WTC11 (cell line): ENCODE measurements around the gene CFAP20DC. TPM values are rescaled to one million over a fixed set of nuclear protein-coding genes. Genes with fewer than 3 reads are reported as not detected.

ENCODE experiments used
- ATAC-seq: fragments of 200-7000 bp; cut with Tn5 transposase; 2 replicates; pipeline ENCODE4 v1.10.0; 2021; ENCODE audit warnings: mild to moderate bottlenecking, moderate library complexity
- CTCF ChIA-PET: fragments of 300-600 bp; sonication (Branson Sonifier 250); formaldehyde crosslinking; loops from one replicate; lab custom pipeline; 2021; ENCODE audit warnings: antibody characterized with exemption; lab: Charles Lee
- POLR2A ChIA-PET: fragments of 350-600 bp; sonication (Branson Sonifier 250); formaldehyde crosslinking; loops from one replicate; lab custom pipeline; 2021; ENCODE audit warnings: antibody characterized with exemption; lab: Charles Lee
- DNase-seq: peaks from one replicate; pipeline ENCODE4 v3.0.0; 2021; ENCODE audit warnings: low spot score
- H3K27ac Mint-ChIP-seq: 2 replicates; pipeline ENCODE4 v1.8.0; 2021; ENCODE audit warnings: mixed read lengths
- H3K27me3 Mint-ChIP-seq: 2 replicates; pipeline ENCODE4 v1.8.0; 2021; ENCODE audit warnings: low read depth, mild to moderate bottlenecking, moderate library complexity, mixed read lengths
- H3K36me3 Mint-ChIP-seq: 2 replicates; pipeline ENCODE4 v1.8.0; 2021; ENCODE audit warnings: mixed read lengths
- H3K4me1 Mint-ChIP-seq: 2 replicates; pipeline ENCODE4 v1.8.0; 2022; ENCODE audit warnings: mixed read lengths
- H3K4me3 Mint-ChIP-seq: 2 replicates; pipeline ENCODE4 v1.8.0; 2021; ENCODE audit warnings: mild to moderate bottlenecking, moderate library complexity, mixed read lengths
- H3K9me3 Mint-ChIP-seq: 2 replicates; pipeline ENCODE4 v1.8.0; 2021; ENCODE audit warnings: mixed read lengths
- CREM ChIP-seq: sonication (generic); formaldehyde crosslinking; IDR thresholded peaks from 2 replicates; pipeline ENCODE4 v1.8.1; 2022; ENCODE audit warnings: mild to moderate bottlenecking, missing genetic modification reagents, moderate library complexity
- EMX1 ChIP-seq: fragments of 250-450 bp; sonication (Bioruptor Pico); IDR thresholded peaks from 2 replicates; pipeline ENCODE4 v1.8.0; 2021; ENCODE audit warnings: mild to moderate bottlenecking
- ETV6 ChIP-seq: sonication (generic); formaldehyde crosslinking; IDR thresholded peaks from 2 replicates; pipeline ENCODE4 v1.8.1; 2022; ENCODE audit warnings: mild to moderate bottlenecking, missing genetic modification reagents
- FOXK1 ChIP-seq: sonication (generic); formaldehyde crosslinking; IDR thresholded peaks from 2 replicates; pipeline ENCODE4 v1.8.0; 2022; ENCODE audit warnings: mild to moderate bottlenecking, moderate library complexity, missing genetic modification reagents
- FOXP1 ChIP-seq: sonication (generic); formaldehyde crosslinking; IDR thresholded peaks from 2 replicates; pipeline ENCODE4 v1.8.0; 2022; ENCODE audit warnings: missing genetic modification reagents, mild to moderate bottlenecking, moderate library complexity, borderline replicate concordance
- GRHL2 ChIP-seq: fragments of 250-450 bp; sonication (Bioruptor Pico); IDR thresholded peaks from 2 replicates; pipeline ENCODE4 v1.8.0; 2022; ENCODE audit warnings: mild to moderate bottlenecking, moderate library complexity; ENCODE audit not compliant: insufficient replicate concordance, severe bottlenecking
- NR1H2 ChIP-seq: sonication (generic); formaldehyde crosslinking; IDR thresholded peaks from 2 replicates; pipeline ENCODE4 v1.9.0; 2021; ENCODE audit warnings: mild to moderate bottlenecking, moderate library complexity, missing genetic modification reagents
- NR3C1 ChIP-seq: sonication (generic); formaldehyde crosslinking; conservative IDR thresholded peaks from 2 replicates; pipeline ENCODE4 v1.8.1; 2023; ENCODE audit warnings: low read depth, mild to moderate bottlenecking, missing genetic modification reagents
- OVOL2 ChIP-seq: fragments of 250-450 bp; sonication (Bioruptor Pico); IDR thresholded peaks from 2 replicates; pipeline ENCODE4 v1.9.0; 2021; ENCODE audit warnings: mild to moderate bottlenecking, borderline replicate concordance
- RELA ChIP-seq: sonication (generic); formaldehyde crosslinking; IDR thresholded peaks from 2 replicates; pipeline ENCODE4 v1.8.1; 2022; ENCODE audit warnings: missing genetic modification reagents, mild to moderate bottlenecking, borderline replicate concordance
- SMAD3 ChIP-seq: sonication (generic); formaldehyde crosslinking; IDR thresholded peaks from 2 replicates; pipeline ENCODE4 v1.8.0; 2022; ENCODE audit warnings: missing genetic modification reagents, mild to moderate bottlenecking, borderline replicate concordance
- SOX15 ChIP-seq: fragments of 250-450 bp; sonication (Bioruptor Pico); IDR thresholded peaks from 2 replicates; pipeline ENCODE4 v1.9.0; 2021; ENCODE audit warnings: mild to moderate bottlenecking
- TEAD1 ChIP-seq: sonication (generic); formaldehyde crosslinking; IDR thresholded peaks from 2 replicates; pipeline ENCODE4 v1.8.0; 2022; ENCODE audit warnings: mild to moderate bottlenecking, missing genetic modification reagents
- ZNF232 ChIP-seq: sonication (generic); formaldehyde crosslinking; IDR thresholded peaks from 2 replicates; pipeline ENCODE4 v1.8.0; 2022; ENCODE audit warnings: mild to moderate bottlenecking, missing genetic modification reagents
- ZNF263 ChIP-seq: sonication (generic); formaldehyde crosslinking; IDR thresholded peaks from 2 replicates; pipeline ENCODE4 v1.8.1; 2022; ENCODE audit warnings: low read depth, mild to moderate bottlenecking, moderate library complexity, missing genetic modification reagents
- ZNF317 ChIP-seq: sonication (generic); formaldehyde crosslinking; IDR thresholded peaks from 2 replicates; pipeline ENCODE4 v1.8.1; 2023; ENCODE audit warnings: low read depth, mild to moderate bottlenecking, moderate library complexity, missing genetic modification reagents, borderline replicate concordance
- ZNF671 ChIP-seq: fragments of 250-450 bp; sonication (Bioruptor Pico); IDR thresholded peaks from 2 replicates; pipeline ENCODE4 v1.8.0; 2021; ENCODE audit warnings: mild to moderate bottlenecking
- total RNA-seq: library from RNA; stranded (reverse); gene quantifications from 3 replicates; pipeline ENCODE4 v1.2.3, GENCODE V29; 2021
- TF ChIP-seq, protein P1 (sequence below): sonication (generic); formaldehyde crosslinking; IDR thresholded peaks from 2 replicates; pipeline ENCODE4 v1.8.1; 2022; ENCODE audit warnings: mild to moderate bottlenecking, missing genetic modification reagents, moderate library complexity, borderline replicate concordance
- TF ChIP-seq, protein P2 (sequence below): sonication (generic); formaldehyde crosslinking; conservative IDR thresholded peaks from 2 replicates; pipeline ENCODE4 v1.8.1; 2022; ENCODE audit warnings: mild to moderate bottlenecking, missing genetic modification reagents
- TF ChIP-seq, protein P3 (sequence below): sonication (generic); formaldehyde crosslinking; IDR thresholded peaks from 2 replicates; pipeline ENCODE4 v1.8.0; 2022; ENCODE audit warnings: missing genetic modification reagents
- TF ChIP-seq, protein P4 (sequence below): sonication (generic); formaldehyde crosslinking; IDR thresholded peaks from 2 replicates; pipeline ENCODE4 v1.8.1; 2022; ENCODE audit warnings: low read depth, mild to moderate bottlenecking, moderate library complexity, missing genetic modification reagents, borderline replicate concordance
- TF ChIP-seq, protein P5 (sequence below): sonication (generic); formaldehyde crosslinking; IDR thresholded peaks from 2 replicates; pipeline ENCODE4 v1.8.1; 2023; ENCODE audit warnings: mild to moderate bottlenecking, missing genetic modification reagents, moderate library complexity
- TF ChIP-seq, protein P6 (sequence below): sonication (generic); formaldehyde crosslinking; IDR thresholded peaks from 2 replicates; pipeline ENCODE4 v1.8.0; 2022; ENCODE audit warnings: mild to moderate bottlenecking, missing genetic modification reagents
- TF ChIP-seq, protein P7 (sequence below): fragments of 250-450 bp; sonication (Bioruptor Pico); IDR thresholded peaks from 2 replicates; pipeline ENCODE4 v1.9.0; 2021; ENCODE audit warnings: moderate library complexity, mild to moderate bottlenecking, inconsistent platforms, borderline replicate concordance
- TF ChIP-seq, protein P8 (sequence below): sonication (generic); formaldehyde crosslinking; IDR thresholded peaks from 2 replicates; pipeline ENCODE4 v1.8.0; 2023; ENCODE audit warnings: mild to moderate bottlenecking, missing genetic modification reagents

Gene CFAP20DC
- total RNA-seq, 1 experiment from 2014 or later = 4.9 TPM

DNA sequence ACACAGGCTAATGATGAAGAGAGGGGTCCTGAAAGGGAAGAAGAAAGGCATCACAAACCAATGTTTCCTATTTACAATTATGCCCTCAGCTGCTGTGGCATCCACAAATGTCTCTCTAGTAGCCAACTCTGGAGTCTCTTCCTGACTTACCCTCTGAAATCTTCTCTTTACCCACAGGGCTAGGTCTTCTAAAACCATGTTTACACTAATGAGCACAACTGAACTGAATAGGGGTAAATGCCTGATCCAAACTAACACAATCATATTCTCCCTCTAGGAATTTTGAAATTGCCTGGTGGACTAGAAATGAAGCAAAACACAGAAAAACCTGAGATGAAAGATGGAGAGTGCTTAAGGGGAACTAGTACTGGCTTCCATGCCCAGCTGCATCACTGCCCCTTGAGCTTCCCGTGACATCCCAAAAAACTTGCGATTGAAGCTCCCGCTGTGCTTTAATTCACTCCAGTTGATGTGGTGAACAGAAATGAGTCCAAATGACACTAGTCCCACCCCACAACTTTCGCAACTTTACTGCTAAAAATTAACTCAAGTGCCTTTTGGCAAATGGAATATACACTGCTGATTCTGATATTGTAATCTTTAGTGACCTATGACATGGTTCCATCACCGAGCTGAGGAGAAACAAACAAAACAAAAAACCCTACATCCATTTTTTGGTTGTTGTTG, 32.8 kb downstream of the CFAP20DC start:
- Mint-ChIP-seq H3K4me3 (no peak overlapping the region), H3K27ac (no peak overlapping the region), H3K36me3 (no peaks in the 10 kb centered on the region), H3K9me3 (peaks cover 4% of the 10 kb centered on the region; the same call in 1 of the 2 replicates), H3K27me3 (no peaks in the 10 kb centered on the region), H3K4me1 (no peaks in the 10 kb centered on the region)
- no peak for ATAC-seq
- TF ChIP-seq, protein P1, sequence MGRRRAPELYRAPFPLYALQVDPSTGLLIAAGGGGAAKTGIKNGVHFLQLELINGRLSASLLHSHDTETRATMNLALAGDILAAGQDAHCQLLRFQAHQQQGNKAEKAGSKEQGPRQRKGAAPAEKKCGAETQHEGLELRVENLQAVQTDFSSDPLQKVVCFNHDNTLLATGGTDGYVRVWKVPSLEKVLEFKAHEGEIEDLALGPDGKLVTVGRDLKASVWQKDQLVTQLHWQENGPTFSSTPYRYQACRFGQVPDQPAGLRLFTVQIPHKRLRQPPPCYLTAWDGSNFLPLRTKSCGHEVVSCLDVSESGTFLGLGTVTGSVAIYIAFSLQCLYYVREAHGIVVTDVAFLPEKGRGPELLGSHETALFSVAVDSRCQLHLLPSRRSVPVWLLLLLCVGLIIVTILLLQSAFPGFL = no peak
- TF ChIP-seq ETV6 (CRISPR knock-in tag) (no peak), SMAD3 (CRISPR knock-in tag) (no peak), ZNF317 (no peak), FOXP1 (no peak), EMX1 (no peak), NR1H2 (CRISPR knock-in tag) (no peak), OVOL2 (CRISPR knock-in tag) (no peak), CREM (CRISPR knock-in tag) (no peak), RELA (CRISPR knock-in tag) (no peak), NR3C1 (no peak), TEAD1 (no peak)
- TF ChIP-seq, protein P2, sequence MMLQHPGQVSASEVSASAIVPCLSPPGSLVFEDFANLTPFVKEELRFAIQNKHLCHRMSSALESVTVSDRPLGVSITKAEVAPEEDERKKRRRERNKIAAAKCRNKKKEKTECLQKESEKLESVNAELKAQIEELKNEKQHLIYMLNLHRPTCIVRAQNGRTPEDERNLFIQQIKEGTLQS = no peak
- TF ChIP-seq, protein P3, sequence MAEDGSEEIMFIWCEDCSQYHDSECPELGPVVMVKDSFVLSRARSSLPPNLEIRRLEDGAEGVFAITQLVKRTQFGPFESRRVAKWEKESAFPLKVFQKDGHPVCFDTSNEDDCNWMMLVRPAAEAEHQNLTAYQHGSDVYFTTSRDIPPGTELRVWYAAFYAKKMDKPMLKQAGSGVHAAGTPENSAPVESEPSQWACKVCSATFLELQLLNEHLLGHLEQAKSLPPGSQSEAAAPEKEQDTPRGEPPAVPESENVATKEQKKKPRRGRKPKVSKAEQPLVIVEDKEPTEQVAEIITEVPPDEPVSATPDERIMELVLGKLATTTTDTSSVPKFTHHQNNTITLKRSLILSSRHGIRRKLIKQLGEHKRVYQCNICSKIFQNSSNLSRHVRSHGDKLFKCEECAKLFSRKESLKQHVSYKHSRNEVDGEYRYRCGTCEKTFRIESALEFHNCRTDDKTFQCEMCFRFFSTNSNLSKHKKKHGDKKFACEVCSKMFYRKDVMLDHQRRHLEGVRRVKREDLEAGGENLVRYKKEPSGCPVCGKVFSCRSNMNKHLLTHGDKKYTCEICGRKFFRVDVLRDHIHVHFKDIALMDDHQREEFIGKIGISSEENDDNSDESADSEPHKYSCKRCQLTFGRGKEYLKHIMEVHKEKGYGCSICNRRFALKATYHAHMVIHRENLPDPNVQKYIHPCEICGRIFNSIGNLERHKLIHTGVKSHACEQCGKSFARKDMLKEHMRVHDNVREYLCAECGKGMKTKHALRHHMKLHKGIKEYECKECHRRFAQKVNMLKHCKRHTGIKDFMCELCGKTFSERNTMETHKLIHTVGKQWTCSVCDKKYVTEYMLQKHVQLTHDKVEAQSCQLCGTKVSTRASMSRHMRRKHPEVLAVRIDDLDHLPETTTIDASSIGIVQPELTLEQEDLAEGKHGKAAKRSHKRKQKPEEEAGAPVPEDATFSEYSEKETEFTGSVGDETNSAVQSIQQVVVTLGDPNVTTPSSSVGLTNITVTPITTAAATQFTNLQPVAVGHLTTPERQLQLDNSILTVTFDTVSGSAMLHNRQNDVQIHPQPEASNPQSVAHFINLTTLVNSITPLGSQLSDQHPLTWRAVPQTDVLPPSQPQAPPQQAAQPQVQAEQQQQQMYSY = no peak
- TF ChIP-seq, protein P4, sequence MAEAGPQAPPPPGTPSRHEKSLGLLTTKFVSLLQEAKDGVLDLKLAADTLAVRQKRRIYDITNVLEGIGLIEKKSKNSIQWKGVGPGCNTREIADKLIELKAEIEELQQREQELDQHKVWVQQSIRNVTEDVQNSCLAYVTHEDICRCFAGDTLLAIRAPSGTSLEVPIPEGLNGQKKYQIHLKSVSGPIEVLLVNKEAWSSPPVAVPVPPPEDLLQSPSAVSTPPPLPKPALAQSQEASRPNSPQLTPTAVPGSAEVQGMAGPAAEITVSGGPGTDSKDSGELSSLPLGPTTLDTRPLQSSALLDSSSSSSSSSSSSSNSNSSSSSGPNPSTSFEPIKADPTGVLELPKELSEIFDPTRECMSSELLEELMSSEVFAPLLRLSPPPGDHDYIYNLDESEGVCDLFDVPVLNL = no peak
- TF ChIP-seq, protein P5, sequence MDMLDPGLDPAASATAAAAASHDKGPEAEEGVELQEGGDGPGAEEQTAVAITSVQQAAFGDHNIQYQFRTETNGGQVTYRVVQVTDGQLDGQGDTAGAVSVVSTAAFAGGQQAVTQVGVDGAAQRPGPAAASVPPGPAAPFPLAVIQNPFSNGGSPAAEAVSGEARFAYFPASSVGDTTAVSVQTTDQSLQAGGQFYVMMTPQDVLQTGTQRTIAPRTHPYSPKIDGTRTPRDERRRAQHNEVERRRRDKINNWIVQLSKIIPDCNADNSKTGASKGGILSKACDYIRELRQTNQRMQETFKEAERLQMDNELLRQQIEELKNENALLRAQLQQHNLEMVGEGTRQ (CRISPR knock-in tag) = no peak
- ChIA-PET CTCF (interaction anchor here (1.0 kb wide), 1 partner anchor 36 kb away, joined by 3 read pairs; no protein-coding TSS in a partner anchor), POLR2A (no interaction called here)
- DNase-seq = no peak

DNA sequence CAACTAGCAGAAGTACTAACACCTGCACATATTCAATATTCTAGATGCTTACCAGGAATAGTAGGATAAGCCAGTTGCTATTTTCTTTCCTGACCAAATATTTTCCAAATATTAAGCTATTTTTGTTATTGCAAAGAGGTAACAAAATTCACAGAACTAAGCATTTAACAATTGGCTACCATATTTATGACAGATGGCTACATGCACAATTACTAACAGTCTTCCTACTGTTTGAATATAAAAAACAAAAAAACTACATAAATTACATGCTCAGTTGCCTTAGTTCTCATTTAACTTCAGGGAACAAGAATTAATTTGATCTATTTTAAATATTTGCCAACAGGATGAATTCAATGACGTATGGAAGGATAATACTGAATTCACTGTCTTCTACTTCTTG, 36.2 kb downstream of the CFAP20DC start:
- H3K27me3 Mint-ChIP-seq = no peaks in the 10 kb centered on the region
- no peaks in the 10 kb centered on the region for H3K36me3 Mint-ChIP-seq
- ATAC-seq = no peak
- DNase-seq = no peak
- CTCF ChIA-PET = no interaction called here
- no peak overlapping the region for H3K27ac Mint-ChIP-seq
- TF ChIP-seq, protein P6, sequence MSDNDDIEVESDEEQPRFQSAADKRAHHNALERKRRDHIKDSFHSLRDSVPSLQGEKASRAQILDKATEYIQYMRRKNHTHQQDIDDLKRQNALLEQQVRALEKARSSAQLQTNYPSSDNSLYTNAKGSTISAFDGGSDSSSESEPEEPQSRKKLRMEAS (CRISPR knock-in tag) = no peak
- TF ChIP-seq, protein P7, sequence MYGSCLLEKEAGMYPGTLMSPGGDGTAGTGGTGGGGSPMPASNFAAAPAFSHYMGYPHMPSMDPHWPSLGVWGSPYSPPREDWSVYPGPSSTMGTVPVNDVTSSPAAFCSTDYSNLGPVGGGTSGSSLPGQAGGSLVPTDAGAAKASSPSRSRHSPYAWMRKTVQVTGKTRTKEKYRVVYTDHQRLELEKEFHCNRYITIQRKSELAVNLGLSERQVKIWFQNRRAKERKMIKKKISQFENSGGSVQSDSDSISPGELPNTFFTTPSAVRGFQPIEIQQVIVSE (CRISPR knock-in tag) = no peak
- TF ChIP-seq FOXK1 (CRISPR knock-in tag) = no peak
- no peak for TF ChIP-seq GRHL2 (CRISPR knock-in tag)
- no peak for TF ChIP-seq SOX15 (CRISPR knock-in tag)
- TF ChIP-seq ZNF263 (CRISPR knock-in tag) = no peak
- TF ChIP-seq, protein P8, sequence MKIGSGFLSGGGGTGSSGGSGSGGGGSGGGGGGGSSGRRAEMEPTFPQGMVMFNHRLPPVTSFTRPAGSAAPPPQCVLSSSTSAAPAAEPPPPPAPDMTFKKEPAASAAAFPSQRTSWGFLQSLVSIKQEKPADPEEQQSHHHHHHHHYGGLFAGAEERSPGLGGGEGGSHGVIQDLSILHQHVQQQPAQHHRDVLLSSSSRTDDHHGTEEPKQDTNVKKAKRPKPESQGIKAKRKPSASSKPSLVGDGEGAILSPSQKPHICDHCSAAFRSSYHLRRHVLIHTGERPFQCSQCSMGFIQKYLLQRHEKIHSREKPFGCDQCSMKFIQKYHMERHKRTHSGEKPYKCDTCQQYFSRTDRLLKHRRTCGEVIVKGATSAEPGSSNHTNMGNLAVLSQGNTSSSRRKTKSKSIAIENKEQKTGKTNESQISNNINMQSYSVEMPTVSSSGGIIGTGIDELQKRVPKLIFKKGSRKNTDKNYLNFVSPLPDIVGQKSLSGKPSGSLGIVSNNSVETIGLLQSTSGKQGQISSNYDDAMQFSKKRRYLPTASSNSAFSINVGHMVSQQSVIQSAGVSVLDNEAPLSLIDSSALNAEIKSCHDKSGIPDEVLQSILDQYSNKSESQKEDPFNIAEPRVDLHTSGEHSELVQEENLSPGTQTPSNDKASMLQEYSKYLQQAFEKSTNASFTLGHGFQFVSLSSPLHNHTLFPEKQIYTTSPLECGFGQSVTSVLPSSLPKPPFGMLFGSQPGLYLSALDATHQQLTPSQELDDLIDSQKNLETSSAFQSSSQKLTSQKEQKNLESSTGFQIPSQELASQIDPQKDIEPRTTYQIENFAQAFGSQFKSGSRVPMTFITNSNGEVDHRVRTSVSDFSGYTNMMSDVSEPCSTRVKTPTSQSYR (CRISPR knock-in tag) = no peak
- no peak for TF ChIP-seq ETV6 (CRISPR knock-in tag)
- TF ChIP-seq ZNF232 (CRISPR knock-in tag) = no peak
- TF ChIP-seq ZNF671 (CRISPR knock-in tag) = no peak
- H3K4me3 Mint-ChIP-seq = no peak overlapping the region
- no peaks in the 10 kb centered on the region for H3K4me1 Mint-ChIP-seq
- POLR2A ChIA-PET = no interaction called here
- H3K9me3 Mint-ChIP-seq = peaks cover 4% of the 10 kb centered on the region; the same call in 1 of the 2 replicates
